HG02588 (cell line): ENCODE results near the gene COL4A6.

Source experiments
- ATAC-seq: cut with Tn5 transposase; IDR thresholded peaks from one replicate; pipeline ENCODE4 v1.9.1; 2021; ENCODE audit warnings: mild to moderate bottlenecking, moderate library complexity; ENCODE audit not compliant: unreplicated experiment

COL4A6 gene

DNA sequence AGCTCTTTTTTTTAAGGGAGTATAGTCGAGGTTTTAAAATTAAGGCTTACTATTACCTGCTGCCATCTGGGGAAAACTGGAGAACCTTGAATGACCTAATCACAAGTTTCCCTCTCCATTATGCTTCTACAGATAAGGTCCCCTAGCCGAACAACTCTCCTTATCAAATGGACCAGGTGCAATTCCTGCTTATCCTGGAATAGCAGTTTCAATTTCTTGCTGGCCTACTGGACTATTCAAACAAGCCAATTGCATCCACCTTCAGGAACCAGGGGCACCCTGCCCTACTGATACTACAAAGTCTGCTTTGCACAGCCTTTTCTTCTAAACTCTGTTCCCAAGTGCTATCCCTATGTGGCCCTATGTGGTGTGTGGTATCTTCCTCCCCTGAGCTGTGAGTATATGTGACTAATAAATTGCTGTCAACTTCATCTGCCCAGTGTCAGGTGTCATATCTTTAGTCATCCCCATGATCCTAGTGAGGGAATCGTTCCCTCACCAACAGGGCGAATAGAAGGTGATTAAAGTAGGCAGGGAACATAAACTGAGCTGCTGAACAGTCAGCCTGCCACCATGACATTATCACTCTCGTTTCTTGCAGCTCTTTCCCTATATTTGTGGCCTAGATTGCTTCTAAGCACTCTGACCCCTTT, 218.1 kb downstream of the COL4A6 start:
- no peak for ATAC-seq

DNA sequence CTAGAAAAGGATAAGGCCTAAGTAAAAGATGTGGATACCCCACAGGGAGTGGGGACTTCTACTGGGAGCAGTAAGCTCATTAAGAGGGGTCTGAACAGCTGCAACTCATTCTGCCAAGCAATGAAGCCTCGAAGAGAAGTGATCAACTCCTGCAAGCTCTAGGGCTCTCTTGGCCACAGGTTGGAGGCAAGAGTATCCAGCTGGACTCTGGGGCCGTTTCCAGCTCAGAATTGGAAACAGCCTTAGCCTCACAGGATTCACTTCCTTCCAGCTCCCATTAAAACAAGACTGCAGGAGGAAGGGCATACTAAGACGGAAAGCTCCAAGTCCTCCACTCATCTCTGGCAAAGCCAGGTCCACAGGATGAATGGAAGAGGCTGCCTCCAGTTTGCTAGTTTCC, 220.3 kb downstream of the COL4A6 start:
- ATAC-seq, result no peak

DNA sequence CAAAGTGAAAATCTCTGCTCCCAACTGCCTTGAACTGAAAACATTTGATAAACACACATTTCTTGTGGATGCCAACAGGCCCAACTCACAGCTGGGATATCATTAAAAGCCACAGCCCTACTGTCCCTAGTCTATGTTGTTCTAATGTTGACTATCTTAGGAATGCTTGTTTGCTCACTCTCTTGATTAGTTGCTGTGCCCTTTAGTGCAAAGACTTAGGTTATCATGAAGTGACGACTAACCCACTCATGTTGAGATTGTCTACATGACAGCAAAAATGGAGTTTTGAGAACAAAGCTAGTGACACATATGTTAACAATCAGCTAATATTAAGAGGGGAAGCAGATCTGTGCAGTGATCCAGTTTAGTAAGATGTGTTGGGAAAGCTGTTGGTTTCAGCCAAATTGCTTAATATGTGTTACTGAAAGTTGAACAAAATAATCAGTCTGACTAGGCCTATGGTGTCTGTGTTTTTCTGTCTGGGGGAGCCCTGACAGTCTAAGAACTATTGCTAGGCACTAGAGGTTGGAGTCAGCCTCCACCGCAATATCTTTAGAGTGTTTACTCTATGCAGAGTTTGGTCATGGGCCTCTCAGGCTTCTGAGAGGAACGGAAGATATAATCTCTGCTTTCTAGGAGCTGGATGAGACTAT, 221.2 kb downstream of the COL4A6 start:
- ATAC-seq, result no peak

DNA sequence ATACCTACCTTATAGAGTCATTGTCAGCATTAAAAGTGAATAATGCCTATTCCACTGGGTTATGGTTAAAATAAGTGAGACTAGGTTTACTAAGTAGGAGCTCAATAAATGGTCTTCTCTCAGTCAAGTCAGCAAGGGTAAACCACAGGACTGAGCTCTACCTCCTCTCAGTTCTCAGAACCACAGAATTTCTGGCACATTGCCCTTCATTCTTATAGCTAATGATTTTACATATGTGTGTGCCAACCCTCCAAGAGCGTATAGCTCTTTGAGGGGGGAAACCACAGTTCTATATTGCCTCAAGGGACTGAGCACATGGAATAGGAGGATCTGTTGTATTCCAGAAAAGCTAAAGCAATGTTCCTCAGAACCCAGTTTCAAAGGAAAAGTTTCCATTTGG, 221.8 kb downstream of the COL4A6 start:
- no peak for ATAC-seq

DNA sequence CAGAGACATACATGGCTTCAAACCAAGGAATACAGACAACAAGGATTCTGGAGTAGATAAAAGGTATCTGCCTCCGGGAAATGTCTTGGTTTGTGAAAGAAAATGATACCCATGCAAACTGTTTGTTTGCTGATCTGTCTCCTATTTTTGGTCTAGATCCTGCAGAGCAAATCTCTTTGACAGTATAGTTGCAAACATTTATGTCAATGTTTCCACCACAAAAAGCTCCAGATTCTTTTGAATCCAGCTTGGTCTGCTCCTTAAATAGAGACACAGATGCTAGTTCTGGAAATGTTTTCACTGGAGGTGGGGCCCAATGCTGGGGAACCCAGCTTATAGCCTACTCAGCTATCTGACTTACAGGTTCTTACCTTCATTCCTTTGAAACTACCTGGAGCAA, 226.9 kb downstream of the COL4A6 start:
- ATAC-seq, result no peak

DNA sequence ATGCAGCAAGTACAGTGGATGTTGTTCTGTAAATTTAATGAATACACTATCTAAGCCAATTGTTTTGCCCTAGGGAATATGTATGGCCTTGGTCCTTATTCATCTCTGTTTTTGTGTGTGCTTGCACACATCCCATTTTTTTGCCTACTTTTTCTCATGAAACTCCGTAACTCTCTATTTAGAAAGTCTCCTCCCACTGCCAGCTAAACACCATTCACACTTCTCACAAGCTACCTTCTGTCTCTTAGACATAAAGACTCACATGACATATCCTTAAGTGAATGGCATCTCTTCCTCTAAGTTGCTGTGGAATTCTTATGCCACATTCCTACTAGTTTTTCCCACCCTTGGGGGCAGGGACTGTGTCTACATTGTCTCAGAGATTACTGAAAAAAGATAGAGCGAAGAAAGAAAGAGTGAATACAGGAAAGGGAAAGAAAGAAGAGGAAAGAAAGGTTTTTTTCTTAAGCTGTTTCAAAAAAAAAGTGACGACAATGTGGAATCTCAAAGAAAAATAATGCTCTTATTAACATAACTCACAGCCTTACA, 229.1 kb downstream of the COL4A6 start:
- ATAC-seq, result no peak

DNA sequence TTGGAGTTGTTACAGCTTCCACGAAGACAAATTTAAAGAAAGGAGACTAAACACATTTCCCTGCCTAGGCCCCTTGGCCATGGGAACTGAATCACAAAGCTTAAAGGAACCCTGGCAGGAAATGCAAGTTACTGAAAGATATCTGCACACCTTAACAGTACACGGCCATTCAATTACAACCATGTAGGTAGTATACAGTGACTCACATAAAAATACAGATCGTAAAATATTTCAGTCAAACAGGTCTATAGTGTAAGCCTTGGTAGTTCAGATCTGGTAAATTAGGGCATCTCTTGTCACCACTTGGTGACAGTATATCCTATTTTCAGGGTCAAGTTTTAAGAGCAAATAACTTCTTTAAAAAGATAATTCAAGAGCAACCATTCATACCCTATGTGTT, 234.7 kb downstream of the COL4A6 start:
- no peak for ATAC-seq

DNA sequence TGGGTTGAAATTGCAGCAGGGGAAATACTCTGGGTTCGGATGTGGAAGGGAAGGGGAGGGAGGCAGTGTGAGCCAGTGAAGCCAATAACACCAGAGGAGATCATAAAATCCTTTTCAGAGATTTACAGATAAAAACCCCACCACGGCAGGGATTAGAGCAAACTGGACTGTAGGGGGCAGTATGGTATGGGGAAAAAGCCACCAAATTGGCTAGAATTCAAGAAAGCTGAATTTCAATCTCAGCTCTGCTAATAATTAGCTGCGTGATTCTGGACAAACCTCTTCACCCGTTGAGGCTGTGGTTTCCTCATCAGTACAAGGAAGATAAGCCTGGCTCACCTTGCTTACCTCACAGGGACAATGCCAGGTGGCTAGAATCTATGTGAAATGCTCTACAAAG, 238.5 kb downstream of the COL4A6 start:
- ATAC-seq, result no peak

DNA sequence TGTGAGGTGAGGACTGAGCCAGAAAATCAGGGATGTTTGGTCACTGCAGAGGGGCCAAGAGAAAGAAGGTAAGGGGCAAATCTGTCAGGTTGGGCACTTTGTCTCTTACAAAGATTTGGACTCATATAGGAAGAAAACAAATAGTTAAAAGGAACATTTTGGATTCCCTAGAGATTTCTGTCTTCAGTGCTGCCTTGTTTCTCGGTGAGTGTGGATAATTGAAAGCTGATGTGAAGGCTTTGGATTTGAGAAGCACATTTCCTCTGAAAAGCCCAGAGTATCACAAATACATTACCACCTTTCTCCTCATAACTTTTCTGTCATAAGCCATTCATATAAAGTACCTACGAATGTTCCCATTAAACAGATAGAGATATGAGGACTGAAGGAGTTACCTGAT, 239.2 kb downstream of the COL4A6 start:
- ATAC-seq, result no peak

DNA sequence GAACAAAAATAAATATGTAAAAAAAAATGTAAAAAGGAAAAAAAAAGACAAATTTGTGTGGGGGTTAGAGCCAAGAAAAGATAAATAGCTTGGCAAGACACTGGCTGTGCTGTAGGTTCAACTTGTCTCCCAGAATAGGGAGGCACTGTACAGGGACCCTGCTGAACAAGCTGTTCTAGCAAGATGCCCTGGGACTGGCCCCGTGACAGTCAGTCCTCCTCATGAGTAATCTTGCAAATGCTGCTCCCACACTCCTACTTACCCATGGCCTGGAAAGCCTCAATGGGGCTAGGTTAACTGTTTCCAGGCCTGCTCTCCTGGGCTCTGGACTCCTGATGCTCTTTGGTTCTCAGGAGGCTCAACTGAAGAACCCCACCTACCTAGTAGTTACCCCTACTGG, 239.8 kb downstream of the COL4A6 start:
- ATAC-seq, result no peak

DNA sequence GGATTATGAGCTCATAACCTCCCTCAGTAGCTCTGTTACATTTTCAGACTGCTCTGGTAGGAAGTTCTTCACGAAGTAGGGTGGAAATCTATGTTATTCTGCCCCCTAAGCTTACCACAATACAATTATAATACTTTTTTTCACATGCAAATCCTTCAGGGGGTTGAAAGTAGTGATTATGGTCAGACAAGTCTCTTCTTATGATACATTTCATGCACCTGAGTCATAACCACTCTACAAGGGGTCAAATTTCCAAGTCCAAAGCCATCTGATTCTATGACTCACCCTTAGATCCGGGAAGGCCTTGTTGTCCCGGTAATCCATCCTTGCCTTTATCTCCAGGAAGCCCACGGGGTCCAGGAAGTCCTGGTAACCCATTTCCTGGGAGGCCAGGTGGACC, 251.4 kb downstream of the COL4A6 start:
- ATAC-seq, result no peak

DNA sequence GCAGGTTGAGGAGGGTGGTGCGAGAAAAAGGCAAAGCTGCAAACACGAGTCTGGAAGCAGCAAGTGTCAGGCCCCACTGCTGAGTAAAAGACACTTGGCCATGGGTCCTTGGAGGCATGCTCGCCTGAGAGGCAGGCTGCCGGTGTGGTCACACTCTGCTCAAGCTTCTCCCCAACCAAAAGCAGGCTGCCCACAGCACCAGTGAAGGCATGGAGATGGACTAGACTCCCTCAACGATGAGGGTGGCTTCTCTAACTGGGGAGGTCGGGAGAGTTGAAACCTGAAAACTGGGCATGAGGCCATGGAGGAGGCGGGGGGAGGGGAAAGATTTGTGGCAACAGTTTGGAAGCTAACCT, 260.1 kb downstream of the COL4A6 start:
- ATAC-seq, result no peak

DNA sequence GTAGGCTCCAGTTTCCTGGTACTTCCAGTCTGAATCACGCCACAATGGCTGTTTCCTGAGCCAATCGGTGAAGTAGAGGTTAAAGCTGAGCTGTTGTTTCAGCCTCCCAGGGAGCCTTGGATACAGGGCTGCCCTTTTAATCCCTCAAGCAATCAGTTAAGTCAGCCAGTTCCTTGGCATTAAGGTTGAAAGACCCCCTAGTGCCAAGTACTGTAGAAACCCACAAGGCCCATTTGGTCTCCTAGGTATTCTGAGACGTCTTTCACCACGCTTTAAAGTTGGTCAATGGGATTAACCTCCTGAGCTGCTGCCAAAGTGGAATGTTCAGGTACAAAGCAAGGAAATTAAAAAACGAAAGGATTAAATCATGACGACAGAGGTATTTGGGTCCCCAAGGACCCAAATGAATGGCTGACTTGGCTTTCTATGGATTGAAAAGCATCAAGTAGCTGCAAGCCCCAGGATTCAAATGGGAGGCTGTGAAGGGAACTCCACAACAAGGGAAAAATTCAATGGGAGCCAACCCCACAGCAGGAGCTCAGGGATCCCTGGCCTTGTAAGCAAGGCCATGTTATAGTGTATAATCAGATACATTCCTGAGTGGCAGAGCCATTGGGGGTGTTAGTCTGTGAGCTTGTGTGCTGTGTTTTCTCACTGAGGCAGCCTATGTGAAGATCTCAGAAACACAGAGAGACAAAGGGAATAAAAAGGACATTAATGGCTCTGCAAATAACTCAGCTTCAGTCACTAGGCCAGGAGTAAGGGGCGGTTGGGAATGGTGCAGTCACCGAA, 260.7 kb downstream of the COL4A6 start:
- ATAC-seq, result no peak

DNA sequence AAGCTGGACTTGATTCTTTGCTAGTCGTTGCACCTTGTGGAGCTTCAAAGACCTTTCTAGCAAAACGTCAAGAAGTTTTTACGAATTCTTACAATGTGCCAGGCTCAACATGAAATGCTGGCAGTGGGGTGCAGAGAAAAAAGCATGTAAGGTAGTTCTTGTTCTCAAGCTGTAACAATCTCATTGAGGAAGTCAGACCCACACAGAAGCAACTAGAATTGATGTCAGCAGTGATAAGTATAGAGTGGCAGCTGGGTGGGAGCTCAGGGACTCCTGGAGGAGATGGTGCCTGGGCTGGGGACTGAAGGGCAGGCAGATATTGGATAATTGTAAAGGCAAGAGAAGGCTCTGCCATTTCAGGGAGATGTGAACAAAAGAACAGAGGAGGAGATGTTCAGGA, 264.3 kb downstream of the COL4A6 start:
- no peak for ATAC-seq

DNA sequence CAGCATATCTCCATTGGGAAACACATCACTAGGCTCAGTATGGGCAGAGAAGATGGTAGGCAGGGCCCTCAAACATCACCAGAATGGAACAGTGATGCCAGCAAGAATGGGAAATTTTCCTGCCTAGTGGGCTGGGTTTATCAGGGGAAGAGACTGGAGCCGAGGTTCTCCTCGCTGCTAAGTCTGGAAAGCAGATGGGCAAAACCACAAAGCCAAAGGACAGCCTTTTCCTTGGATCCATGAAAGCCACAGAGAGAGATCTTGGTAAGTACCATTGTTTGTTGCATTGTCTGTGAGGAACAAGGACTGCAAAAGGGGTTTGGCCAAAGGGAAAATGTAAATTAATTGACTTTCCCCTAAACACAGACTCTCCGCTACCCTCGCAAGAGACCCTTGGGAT, 266.6 kb downstream of the COL4A6 start:
- no peak for ATAC-seq

DNA sequence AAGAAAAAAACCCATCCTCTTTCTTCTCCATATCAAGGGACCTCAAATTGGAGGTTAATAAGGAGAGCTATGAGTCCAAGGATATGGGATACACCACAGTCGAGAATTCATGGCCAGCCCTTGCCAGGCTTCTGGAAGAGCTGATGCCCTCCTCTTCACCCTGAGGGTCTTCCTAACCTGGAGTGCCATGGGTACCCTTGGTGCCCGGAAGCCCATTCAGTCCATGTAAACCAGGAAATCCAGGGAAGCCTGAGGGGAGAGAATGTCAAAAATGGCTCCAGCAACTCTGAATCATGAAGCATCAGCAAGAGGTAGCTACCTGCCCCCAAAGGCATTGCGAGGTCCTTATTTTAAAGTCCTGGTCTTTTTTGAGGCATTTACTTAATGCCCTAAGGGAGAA, 268.5 kb downstream of the COL4A6 start:
- no peak for ATAC-seq

DNA sequence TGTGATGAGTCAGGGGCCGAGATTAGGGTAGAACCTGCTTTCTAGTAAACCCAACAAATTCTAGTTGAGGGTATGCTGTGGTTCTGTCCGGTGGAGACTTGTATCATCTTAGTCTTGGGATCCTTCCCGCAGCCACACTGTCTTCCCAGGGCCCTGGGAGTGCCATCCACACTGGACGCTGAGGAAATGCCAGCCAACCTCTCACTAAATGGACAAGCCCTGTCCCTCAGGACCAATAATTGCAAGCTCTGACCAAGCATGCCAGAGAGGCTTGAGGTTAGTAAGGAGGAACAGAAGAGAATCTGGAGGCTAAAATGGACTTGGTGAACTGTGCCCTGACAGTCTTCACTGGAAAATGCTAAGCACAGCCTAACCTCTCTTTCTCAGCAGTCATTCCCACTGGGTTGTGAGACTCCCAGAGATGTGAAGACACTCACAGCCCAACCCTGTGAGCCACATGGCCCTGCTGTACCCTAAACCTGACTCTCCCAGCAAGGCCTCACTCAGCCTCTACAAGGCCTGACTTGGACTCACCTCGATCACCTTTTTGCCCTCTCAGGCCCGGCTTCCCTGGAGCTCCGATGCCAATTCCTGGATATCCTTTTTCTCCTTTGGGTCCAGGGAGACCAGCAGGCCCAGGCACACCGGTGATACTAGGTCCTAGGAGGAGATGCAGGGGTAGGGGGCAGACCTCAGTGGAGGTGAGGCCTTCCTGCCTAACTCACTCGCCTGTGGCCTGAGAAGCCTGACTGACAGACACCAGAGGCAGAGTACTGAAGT, 269.1 kb downstream of the COL4A6 start:
- ATAC-seq, result no peak

DNA sequence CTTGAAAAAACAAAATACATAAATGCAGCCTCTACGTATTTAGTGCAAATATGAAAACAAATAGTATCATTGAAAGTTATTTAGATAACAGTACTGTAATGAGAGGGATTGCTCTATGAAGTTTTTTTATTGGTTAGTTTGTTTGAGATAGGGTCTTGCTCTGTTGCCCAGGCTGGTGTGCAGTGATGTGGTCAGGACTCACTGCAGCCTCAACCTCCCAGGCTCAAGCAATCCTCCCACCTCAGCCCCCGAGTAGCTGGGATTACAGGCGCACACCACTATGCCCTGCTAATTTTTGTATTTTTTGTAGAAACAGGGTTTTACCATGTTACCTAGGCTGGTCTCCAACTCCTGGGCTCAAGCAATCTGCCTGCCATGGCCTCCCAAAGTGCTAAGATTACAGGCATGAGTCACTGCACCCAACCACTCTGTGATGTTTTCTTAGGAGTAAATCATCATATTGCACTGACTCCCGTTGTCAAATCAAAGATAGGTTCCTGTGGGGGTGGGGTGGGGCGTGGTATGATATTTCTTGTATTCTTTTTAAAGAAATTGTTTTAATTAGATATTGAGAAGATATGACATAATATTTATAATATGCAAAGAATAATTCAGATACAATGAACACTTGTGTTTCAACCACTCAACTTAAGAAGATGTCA, 270.9 kb downstream of the COL4A6 start:
- ATAC-seq, result no peak

DNA sequence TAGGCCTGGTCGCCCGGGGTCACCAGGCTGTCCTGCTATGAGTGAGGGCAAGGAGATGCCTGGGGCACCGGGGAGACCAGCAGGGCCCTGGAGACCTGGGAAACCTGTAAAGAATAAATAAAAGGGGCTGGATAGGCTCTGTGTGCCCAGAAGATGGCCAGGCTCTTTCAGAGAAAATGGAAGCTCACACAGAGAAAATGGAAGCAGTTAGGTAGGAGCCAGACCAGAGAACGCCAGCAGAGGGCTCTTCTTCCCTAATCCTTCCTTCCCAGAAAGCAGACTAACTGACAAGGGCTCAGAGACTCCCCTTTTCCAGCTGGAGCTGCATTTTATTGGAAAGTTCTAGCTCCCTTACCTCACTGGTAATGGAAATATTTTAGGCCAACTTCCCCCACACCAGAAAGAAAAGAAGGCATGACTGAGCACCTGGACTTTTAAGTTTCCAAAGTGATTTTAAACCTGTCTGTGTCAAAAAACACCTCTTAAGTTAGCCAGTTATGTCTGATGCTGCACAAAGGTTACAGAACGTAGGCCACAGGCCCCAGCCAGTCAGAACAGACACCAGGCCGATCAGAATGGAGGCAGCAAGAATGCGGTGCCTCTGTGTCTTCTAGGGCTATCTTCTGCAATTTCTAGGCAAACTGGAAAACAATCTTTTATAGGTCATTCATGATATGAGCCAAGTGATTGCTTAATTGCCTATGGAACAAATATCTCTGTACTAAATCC, 272.7 kb downstream of the COL4A6 start:
- ATAC-seq, result no peak
